HG03432 (cell line): ENCODE data around the gene LYVE1.
"Not testable (repeated sequence)": the region's sequence is repeated elsewhere in the genome, so short reads cannot be mapped to it uniquely, and the experiment has no call there.

ENCODE experiments used
- ATAC-seq: cut with Tn5 transposase; IDR thresholded peaks from one replicate; pipeline ENCODE4 v1.9.1; 2021; ENCODE audit warnings: mild to moderate bottlenecking, moderate library complexity; ENCODE audit not compliant: unreplicated experiment

The LYVE1 gene

DNA sequence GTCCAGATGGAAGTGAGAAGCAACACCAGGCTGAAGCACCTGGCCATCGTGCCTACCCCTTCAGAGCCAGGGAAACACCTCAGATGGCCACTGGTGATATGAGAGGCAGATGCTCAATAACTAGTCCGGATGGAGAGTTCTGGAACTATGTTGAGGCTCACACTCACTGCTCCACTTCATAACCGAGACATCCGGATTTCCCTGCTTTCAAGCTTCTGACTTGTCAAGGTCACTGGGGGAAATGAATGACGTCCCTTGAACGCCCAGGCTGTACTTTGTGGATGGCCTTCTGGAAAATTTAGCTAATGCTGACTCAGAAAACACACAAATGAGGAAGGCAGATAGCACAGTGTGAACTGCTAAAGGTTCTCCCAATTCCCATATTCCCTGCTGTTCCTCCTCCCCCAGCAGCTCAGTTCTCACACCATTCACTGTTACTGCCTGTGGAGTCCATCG is at the start of gene LYVE1:
Gene LYVE1, minus strand, starts transcription at position 180 of the 456 bp plus-strand sequence. Its CDS starts 133 bp downstream, at position 47.
- ATAC-seq: no peak

DNA sequence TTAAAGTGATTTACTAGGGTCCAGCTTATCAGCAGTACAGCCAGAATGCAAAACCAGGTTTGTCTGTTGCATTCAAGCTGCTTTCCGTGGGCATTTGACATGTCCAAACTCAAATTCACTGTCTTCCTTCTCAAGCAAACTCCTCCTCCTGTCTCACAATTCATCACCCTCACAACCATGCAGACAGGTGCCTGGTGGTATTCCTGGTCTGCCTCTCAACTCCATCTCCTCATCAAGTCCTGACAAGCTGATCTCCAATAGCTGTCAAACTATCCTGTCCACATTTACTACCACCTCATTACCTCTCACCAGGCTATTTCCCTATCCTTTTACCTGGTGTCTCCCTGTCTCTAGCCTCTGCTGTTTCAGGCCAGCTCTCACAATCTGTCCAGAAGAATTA is 49.1 kb upstream of the LYVE1 start:
- ATAC-seq: no peak

DNA sequence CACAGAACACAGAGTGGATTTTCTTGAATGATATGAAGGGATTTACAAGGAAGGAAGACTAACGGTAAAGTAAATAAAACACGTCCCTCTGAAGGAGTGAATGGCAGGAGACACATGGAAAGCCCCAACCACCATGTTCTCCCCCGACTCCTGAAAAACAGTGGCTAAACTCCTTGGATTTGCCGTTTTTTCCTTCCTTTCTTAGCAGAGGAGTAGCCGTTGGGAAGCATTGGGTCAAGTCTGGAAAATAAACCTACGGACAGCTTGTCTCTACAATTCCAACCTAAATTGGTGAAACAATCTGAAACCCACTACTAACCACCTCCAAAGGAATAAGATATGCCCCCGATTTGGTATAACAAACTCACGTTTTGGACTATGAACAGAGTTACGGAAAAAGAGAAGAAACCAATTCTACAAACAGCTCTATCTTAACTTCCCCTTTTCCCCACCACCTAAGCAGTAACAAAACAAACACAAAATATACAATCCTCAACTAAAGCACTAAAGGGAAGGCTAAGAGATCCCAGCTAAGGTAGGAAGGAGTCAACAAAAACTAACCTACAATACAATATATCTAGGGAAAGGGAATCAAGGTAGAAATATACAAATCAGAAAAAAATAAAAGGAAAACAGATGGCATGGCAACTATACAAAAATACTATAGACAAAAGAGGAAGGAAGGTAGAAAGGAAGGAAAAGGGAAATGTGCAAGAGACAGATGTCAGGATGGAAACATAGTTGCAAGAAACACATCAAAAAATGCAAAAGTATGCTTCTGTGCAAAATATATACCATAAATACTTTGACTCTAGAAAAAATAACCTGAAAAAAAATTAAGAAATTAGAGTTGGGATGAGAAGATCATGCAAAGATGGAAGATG is 43.8 kb upstream of the LYVE1 start:
- no peak for ATAC-seq

DNA sequence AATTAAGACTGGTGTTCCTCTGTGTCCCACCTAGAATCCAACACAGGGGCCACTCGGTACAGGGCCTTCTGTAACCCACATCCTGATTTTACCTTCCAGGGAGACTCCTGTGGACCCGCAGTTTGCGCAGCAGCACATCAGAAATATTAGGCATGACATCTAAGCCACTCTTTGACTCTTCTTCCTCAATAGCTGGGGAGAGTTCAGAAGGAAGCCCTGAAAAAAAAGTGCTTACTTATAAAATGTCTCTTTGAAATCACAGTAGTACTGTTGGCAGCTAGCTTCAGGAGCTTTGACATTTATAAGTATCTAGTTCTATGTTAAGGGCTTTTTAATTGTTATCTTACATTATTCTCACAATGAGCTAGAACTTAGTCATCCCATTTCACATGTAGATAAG is 41.2 kb upstream of the LYVE1 start:
- ATAC-seq: no peak

DNA sequence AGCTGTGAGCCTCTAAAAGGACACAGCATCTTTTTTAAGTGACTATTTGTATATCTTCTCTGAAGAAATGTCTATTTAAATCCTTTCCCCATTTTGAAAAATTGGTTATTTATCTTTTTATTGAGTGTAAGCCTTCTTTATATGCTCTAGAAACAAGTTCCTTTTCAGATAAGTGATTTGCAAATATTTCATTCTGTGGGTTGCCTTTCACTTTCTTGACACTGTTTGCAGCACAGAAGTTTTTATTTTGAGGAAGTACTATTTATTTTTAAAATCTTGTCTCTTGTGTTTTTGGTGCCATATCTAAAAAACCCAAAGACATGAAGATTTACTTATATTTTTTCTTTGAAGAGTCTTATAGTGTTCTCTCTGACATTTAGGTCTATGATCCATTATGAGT is 40.1 kb upstream of the LYVE1 start:
- ATAC-seq: no peak

- no peak for ATAC-seq
Observed at GRCh38 chr11:10607462-10608132, 39.1 kb upstream of the LYVE1 start.

GRCh38 chr11:10606536-10607208 is 38.2 kb upstream of the LYVE1 start:
- peak; percentile 65 for ATAC-seq

GRCh38 chr11:10605941-10606381 is 37.5 kb upstream of the LYVE1 start:
- no peak for ATAC-seq

DNA sequence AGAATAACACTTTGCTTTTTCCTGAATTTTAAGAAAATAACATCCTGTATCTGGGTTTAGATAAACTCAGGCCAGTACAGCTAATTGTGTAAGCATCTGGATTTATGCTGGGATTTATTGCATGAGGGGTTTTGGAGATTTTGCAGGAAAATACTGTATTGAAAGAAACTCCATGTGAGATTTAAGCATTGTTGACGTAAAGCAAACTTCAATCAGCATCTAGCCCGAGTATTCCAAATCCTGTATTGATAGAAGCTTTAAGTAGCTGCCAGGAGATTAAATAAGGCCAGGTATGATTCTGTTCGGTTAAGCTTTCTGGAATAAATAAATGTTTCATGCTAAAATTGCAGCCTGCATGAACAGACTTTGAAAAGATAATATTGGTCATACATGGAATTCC is 36.3 kb upstream of the LYVE1 start:
- ATAC-seq: no peak

DNA sequence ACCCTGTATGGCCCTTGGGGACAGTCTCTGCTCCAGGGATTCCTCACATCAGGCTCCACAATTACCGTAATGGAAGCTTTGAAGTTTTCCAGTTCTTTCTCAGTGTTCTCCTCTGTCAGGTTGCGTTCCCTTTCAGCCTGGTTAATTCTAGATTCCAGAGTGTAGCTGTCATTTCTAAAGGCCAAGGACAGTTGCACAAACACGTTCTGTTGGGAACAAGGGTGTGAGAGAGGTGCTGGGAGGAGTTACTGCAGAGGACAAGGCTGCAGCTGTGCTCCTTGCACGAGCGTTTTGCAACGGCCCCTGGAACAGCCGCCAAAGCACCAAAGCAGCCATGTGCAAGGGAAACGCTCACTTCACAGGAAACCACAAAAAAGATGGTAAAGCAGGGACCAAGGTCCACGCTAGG is 35.9 kb upstream of the LYVE1 start:
- ATAC-seq: no peak

GRCh38 chr11:10603721-10604297 is 35.3 kb upstream of the LYVE1 start:
- no peak for ATAC-seq

- ATAC-seq: no peak
Observed at GRCh38 chr11:10602945-10603344, 34.5 kb upstream of the LYVE1 start.

- ATAC-seq: no peak
Observed at GRCh38 chr11:10602366-10602765, 33.9 kb upstream of the LYVE1 start.

- ATAC-seq: no peak
Observed at GRCh38 chr11:10601837-10602236, 33.4 kb upstream of the LYVE1 start.

DNA sequence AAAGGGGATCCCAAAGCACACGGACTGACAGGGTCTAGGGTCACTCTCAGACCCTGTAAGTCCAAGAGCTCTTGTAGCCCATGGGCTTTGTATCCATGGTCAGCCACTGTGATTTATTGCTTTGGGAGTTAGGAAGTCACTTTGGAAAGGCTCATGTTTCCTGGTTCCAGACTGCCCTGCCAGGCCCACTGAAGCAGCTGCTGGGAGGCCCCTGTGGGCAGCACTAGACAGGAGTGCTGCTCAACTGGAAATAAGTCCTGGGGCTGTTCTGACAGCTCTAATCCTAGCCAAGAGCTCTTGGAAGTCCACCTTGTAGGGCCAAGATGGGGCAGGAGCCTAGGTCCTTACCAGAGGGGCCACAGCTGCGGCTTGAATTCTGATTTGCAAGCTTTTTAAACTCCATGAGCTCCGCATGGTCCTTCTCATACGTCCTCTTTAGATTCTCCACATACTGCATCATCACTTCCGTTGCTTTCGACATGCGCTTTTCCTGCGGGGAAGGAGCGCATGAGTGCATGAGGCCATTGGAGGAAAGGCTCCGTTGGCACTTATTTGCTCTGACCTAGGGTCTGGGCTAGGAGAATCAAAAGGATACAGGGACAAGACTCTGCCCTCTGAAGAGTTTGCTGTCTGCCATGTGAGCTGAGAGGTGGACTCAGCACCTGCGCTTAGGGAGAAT is 32.2 kb upstream of the LYVE1 start:
- ATAC-seq: no peak

DNA sequence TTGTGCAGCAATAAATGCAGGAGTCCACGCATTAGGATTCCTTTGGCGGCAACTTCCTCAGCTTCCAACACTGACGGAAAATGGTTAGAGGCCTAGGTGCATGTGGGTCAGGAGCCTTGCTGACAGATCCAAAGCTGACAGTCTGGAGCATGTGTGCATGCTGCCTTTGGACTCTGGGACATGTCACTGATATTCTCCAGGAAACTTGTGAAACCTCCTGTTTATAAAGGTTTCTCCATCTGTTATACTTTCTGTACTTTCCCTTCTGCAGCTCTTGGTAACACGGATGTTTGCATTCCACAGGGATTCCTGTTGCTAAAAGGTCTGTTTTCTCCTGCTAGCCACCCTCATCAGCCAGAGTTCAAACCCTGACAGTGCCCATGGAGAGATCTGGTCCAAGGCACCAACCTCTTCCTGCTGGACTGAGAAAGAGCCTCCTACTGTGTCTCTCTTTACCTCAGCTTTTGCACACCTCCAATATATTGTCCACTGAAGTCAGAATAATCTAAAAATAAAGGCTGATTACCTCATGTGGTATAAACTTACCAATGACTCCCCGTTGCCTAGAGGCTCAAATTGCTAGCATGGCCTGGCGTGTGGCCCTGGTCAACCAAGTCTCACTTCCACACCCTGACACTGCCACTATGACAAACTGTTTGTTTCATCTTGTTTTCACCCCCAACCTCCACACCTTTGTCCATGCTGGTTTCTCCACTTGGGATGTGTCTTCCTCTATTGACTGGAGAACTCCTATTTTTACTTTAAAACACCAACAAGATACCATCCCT is 31.1 kb upstream of the LYVE1 start:
- no peak for ATAC-seq

- ATAC-seq: no peak
Observed at GRCh38 chr11:10598816-10599215, 30.4 kb upstream of the LYVE1 start.

- no peak for ATAC-seq
Observed at GRCh38 chr11:10597877-10598351, 29.4 kb upstream of the LYVE1 start.

DNA sequence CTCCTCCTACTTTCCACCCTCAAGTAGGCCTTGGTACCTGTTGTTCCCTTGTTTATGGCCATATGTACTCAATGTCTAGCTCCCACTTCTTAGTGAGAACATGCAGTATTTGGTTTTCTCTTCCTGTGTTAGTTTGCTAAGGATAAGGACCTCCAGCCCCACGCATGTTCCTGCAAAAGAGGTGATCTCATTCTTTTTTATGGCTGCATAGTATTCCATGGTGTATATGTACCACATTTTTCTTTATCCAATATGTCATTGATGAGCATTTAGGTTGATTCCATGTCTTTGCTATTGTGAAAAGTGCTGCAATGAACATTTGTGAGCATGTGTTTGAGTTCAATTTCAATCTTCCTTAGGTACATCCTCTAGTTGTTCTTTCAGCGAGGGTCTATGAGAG is 27.4 kb upstream of the LYVE1 start:
- not testable (repeated sequence) for ATAC-seq

- no peak for ATAC-seq
Observed at GRCh38 chr11:10594407-10594806, 25.9 kb upstream of the LYVE1 start.
